ENCODE measurements around the gene BID.

DNA sequence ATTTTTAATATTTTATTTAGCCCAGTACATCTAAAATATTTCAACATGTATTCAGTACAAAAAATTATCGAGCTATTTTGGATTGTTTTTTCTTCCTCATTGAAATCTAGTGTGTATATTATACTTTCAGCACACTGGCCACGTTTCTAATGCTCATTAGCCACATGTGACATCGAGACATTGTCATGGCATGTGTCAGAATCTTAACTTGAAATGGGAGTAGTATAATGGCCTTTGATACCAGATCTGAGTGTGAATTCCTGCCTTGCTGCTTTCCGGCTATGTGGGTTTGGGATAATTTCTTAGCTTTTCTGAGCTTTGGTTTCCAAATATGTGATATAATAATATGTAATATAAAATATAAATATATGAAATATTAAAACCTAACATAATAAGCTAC is 81.4 kb downstream of the BID start:
- no peak for TF ChIP-seq TAF1 (IDR thresholded peaks at IDR 0.05; ENCODE audit: borderline replicate concordance, insufficient read depth, low read length)
- TF ChIP-seq POLR2AphosphoS5 (IDR thresholded peaks at IDR 0.05; ENCODE audit: low read depth, low read length), result no peak
